H1 (cell line): ENCODE measurements around the gene ALAS1. TPM values are rescaled to one million over a fixed set of nuclear protein-coding genes. Genes with fewer than 3 reads are reported as not detected.

Experiments used
- CTCF ChIA-PET: fragments of 300-600 bp; sonication (Branson Sonifier 250); formaldehyde crosslinking; loops from one replicate; lab custom pipeline; 2021; ENCODE audit not compliant: partially characterized antibody; lab: Charles Lee
- POLR2A ChIA-PET: fragments of 300-600 bp; sonication (Branson Sonifier 250); formaldehyde crosslinking; loops from one replicate; lab custom pipeline; 2021; ENCODE audit warnings: inconsistent platforms; ENCODE audit not compliant: partially characterized antibody; lab: Charles Lee
- DNase-seq, 2 experiments: peaks; one replicate each; pipeline versions ENCODE4 v3.0.0 to v3.0.0-alpha.2; 2010 to 2022; ENCODE audit warnings: low spot score in 2 of 2, low read depth in 1 of 2, mixed read lengths in 1 of 2
- FAIRE-seq: peaks from 2 replicates; lab custom pipeline; 2011; peaks lifted over from hg19 to GRCh38; lab: Jason Lieb, UNC
- H2AFZ ChIP-seq: 2 replicates; pipeline ENCODE4 v1.8.1; 2012; ENCODE audit warnings: low read length, inconsistent platforms
- H2AK5ac ChIP-seq: 2 replicates; pipeline ENCODE4 v1.6.1; 2013; ENCODE audit warnings: low read depth, low read length
- H2BK120ac ChIP-seq: replicated peaks from 2 replicates; pipeline ENCODE3; 2013; ENCODE audit warnings: low read depth, low read length, inconsistent platforms
- H2BK12ac ChIP-seq: 2 replicates; pipeline ENCODE4 v1.6.1; 2013; ENCODE audit warnings: low read depth, low read length
- H2BK15ac ChIP-seq: 2 replicates; pipeline ENCODE4 v1.6.1; 2013; ENCODE audit warnings: low read length
- H2BK20ac ChIP-seq: 2 replicates; pipeline ENCODE4 v1.6.1; 2013; ENCODE audit warnings: low read length
- H2BK5ac ChIP-seq: 2 replicates; pipeline ENCODE4 v1.6.1; 2013; ENCODE audit warnings: low read depth, low read length
- H3K14ac ChIP-seq: 2 replicates; pipeline ENCODE4 v1.6.1; 2013; ENCODE audit warnings: inconsistent platforms; ENCODE audit not compliant: insufficient read length
- H3K18ac ChIP-seq: 2 replicates; pipeline ENCODE4 v1.6.1; 2013; ENCODE audit warnings: low read length; ENCODE audit errors: extremely low read depth
- H3K23ac ChIP-seq: 2 replicates; pipeline ENCODE4 v1.6.1; 2013; ENCODE audit warnings: inconsistent platforms; ENCODE audit not compliant: insufficient read length
- H3K23me2 ChIP-seq: 2 replicates; pipeline ENCODE4 v1.6.1; 2013; ENCODE audit warnings: low read depth, low read length
- H3K27ac ChIP-seq: 2 replicates; pipeline ENCODE4 v1.6.1; 2011; ENCODE audit warnings: low read depth, low read length, inconsistent platforms
- H3K27me3 ChIP-seq, 4 experiments: replicated peaks in 1 of 4; 1 replicate in 1 of 4; 2 replicates in 3 of 4; pipeline versions ENCODE4 v1.6.1 to v1.8.1; 2011 to 2013; ENCODE audit warnings: low read length in 3 of 4, mild to moderate bottlenecking in 3 of 4, inconsistent platforms in 2 of 4, mixed read lengths in 2 of 4, moderate library complexity in 1 of 4; ENCODE audit not compliant: control insufficient read depth in 3 of 4, insufficient read depth in 3 of 4; ENCODE audit errors: extremely low read depth in 1 of 4
- H3K36me3 ChIP-seq, 4 experiments: 2 replicates each; pipeline versions ENCODE4 v1.6.1 to v1.8.1; 2011 to 2013; ENCODE audit warnings: mild to moderate bottlenecking in 4 of 4, low read length in 3 of 4, moderate library complexity in 2 of 4, control low read depth in 1 of 4, inconsistent platforms in 1 of 4; ENCODE audit not compliant: insufficient read depth in 4 of 4, control insufficient read depth in 2 of 4
- H3K4ac ChIP-seq: replicated peaks from 2 replicates; pipeline ENCODE3; 2013; ENCODE audit warnings: low read length, low read depth, mixed read lengths, inconsistent platforms; ENCODE audit not compliant: insufficient read length
- H3K4me1 ChIP-seq, 4 experiments: replicated peaks in 1 of 4; 1 replicate in 1 of 4; 2 replicates in 3 of 4; pipeline versions ENCODE4 v1.6.1 to v1.8.1; 2011 to 2013; ENCODE audit warnings: low read length in 3 of 4, inconsistent platforms in 2 of 4, mixed read lengths in 1 of 4; ENCODE audit not compliant: insufficient read depth in 4 of 4, control insufficient read depth in 3 of 4
- H3K4me2 ChIP-seq, 2 experiments: 2 replicates each; pipeline versions ENCODE4 v1.6.1 to v1.8.1; 2011 to 2013; ENCODE audit warnings: low read depth in 2 of 2, low read length in 2 of 2, control low read depth in 1 of 2, inconsistent platforms in 1 of 2, mild to moderate bottlenecking in 1 of 2; ENCODE audit not compliant: insufficient read depth in 1 of 2
- H3K4me3 ChIP-seq, 4 experiments: fragments of 200-600, 300-600 bp in 1 of 4; sonication (generic), shearing (Covaris generic), sonication (Bioruptor Twin) in 1 of 4; 2 replicates each; pipeline versions ENCODE4 v1.5.1 to v1.8.1; 2011 to 2016; ENCODE audit warnings: low read length in 4 of 4, low read depth in 3 of 4, control low read depth in 2 of 4, inconsistent platforms in 2 of 4, mild to moderate bottlenecking in 2 of 4, mixed read lengths in 1 of 4, moderate library complexity in 1 of 4; ENCODE audit not compliant: insufficient read depth in 2 of 4; ENCODE audit errors: extremely low read depth in 1 of 4
- H3K56ac ChIP-seq: replicated peaks from 2 replicates; pipeline ENCODE3; 2013; ENCODE audit warnings: low read depth, mild to moderate bottlenecking, mixed read lengths, low read length, inconsistent platforms; ENCODE audit not compliant: insufficient read length
- H3K79me1 ChIP-seq: 2 replicates; pipeline ENCODE4 v1.6.1; 2013; ENCODE audit warnings: low read depth, low read length, control low read depth
- H3K79me2 ChIP-seq, 2 experiments: 2 replicates each; pipeline versions ENCODE4 v1.6.1 to v1.8.1; 2012 to 2013; ENCODE audit warnings: low read length in 2 of 2, mild to moderate bottlenecking in 2 of 2, inconsistent platforms in 1 of 2; ENCODE audit not compliant: insufficient read depth in 2 of 2, control insufficient read depth in 1 of 2
- H3K9ac ChIP-seq, 4 experiments: replicated peaks in 1 of 4; 1 replicate in 1 of 4; 2 replicates in 3 of 4; pipeline versions ENCODE4 v1.6.1 to v1.8.1; 2011 to 2013; ENCODE audit warnings: low read depth in 3 of 4, low read length in 3 of 4, control low read depth in 2 of 4, mild to moderate bottlenecking in 2 of 4, moderate library complexity in 2 of 4, inconsistent platforms in 1 of 4; ENCODE audit errors: extremely low read depth in 1 of 4
- H3K9me3 ChIP-seq, 2 experiments: 2 replicates each; pipeline versions ENCODE4 v1.6.1 to v1.8.1; 2012 to 2013; ENCODE audit warnings: mild to moderate bottlenecking in 2 of 2, moderate library complexity in 2 of 2, control low read depth in 1 of 2, inconsistent platforms in 1 of 2, low read depth in 1 of 2, low read length in 1 of 2, mixed read lengths in 1 of 2; ENCODE audit not compliant: insufficient read depth in 2 of 2
- H4K20me1 ChIP-seq, 2 experiments: replicated peaks in 1 of 2; 2 replicates each; pipeline versions ENCODE3 to v1.8.1; 2011 to 2013; ENCODE audit warnings: inconsistent platforms in 2 of 2, low read length in 2 of 2, mild to moderate bottlenecking in 1 of 2; ENCODE audit not compliant: insufficient read depth in 2 of 2, control insufficient read depth in 1 of 2
- H4K5ac ChIP-seq: 2 replicates; pipeline ENCODE4 v1.6.1; 2013; ENCODE audit warnings: low read length, low read depth, mixed read lengths, inconsistent platforms; ENCODE audit not compliant: insufficient read length
- H4K8ac ChIP-seq: 2 replicates; pipeline ENCODE4 v1.8.0; 2013; ENCODE audit warnings: mild to moderate bottlenecking, moderate library complexity, low read length, inconsistent platforms; ENCODE audit not compliant: insufficient read depth; ENCODE audit errors: extremely low read depth
- H4K91ac ChIP-seq: replicated peaks from 2 replicates; pipeline ENCODE3; 2013; ENCODE audit warnings: low read length, mixed read lengths, inconsistent platforms; ENCODE audit not compliant: insufficient read length
- FOSL1 ChIP-seq: IDR thresholded peaks from 2 replicates; pipeline ENCODE4 v1.6.1; 2011; ENCODE audit warnings: mild to moderate bottlenecking, low read depth, low read length, moderate library complexity; ENCODE audit not compliant: insufficient read depth
- RBBP5 ChIP-seq: IDR thresholded peaks from 2 replicates; pipeline ENCODE4 v1.7.1; 2012; ENCODE audit warnings: low read depth, mild to moderate bottlenecking, inconsistent platforms, low read length, moderate library complexity, borderline replicate concordance
- WGBS, 2 experiments: shearing (Covaris generic) in 1 of 2; methylation state at CpG; one replicate each; pipeline versions ENCODE4 v1.1.6 to v1.1.7; 2013 to 2015; ENCODE audit warnings: low lambda C conversion rate in 2 of 2, mixed read lengths in 2 of 2, inconsistent platforms in 1 of 2, low coverage in 1 of 2, missing lambda C conversion rate in 1 of 2; ENCODE audit not compliant: insufficient replicate concordance in 2 of 2, insufficient coverage in 1 of 2, insufficient read length in 1 of 2; ENCODE audit errors: extremely low coverage in 1 of 2, missing lambda C conversion rate in 1 of 2; 5-methylcytosine and 5-hydroxymethylcytosine counted together
- polyA plus RNA-seq, 7 experiments: library from polyadenylated mRNA; depleted of rRNA in 3 of 7; stranded (reverse) in 5 of 7; unstranded in 2 of 7; fragments of >200 nt in 5 of 7; fragments of 200-250 nt in 2 of 7; gene quantifications; 1 replicate in 5 of 7; 2 replicates in 1 of 7; 4 replicates in 1 of 7; pipeline versions ENCODE4 v1.2.1 to v1.2.3, GENCODE V29; 2011 to 2013; ENCODE audit warnings: missing spikeins in 2 of 7, mixed read lengths in 2 of 7
- total RNA-seq: library from RNA; stranded (reverse); fragmentation: NEBNext Ultra II Directional; extraction: Animal tissue kit (Norgen Biotek cat#: 25700); gene quantifications from 2 replicates; pipeline ENCODE4 v1.2.1, GENCODE V29; 2021

ALAS1 gene
- total and polyA plus RNA-seq, 2 of the 8 experiments (the other 6 are each of a cell fraction or from before 2014, with no cell fraction given) = 45.9 to 84.4 TPM

DNA sequence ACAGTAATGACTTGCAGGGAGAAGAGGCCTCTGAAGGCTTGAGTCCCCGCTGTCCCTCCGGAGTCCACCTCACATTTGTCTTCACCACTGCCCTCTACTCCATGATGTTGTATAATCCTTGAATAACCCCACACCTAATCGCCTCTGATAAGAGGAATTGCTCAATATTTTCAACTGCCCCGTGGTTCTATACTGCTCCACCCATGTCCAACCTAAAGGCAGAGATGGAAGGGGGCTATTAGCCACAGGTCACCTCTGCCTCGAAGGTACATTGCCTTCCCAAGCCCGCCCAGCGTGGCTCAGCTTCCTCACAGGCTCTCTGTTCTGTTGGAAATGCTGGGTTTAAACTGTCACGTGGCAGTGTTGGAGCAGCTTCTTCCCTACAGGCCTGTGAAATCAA, 15.0 kb downstream of the ALAS1 start:
- Histone ChIP-seq H3K79me2 (no peaks in the 10 kb centered on the region), H3K18ac (no peak overlapping the region), H3K23ac (no peak overlapping the region), H4K8ac (no peak overlapping the region), H2BK20ac (no peak overlapping the region), H3K56ac (no peak overlapping the region), H4K20me1 (peaks cover 0 to 7% of the 10 kb centered on the region in 2 experiments), H4K5ac (no peak overlapping the region), H2AFZ (no peak overlapping the region), H3K27ac (no peak overlapping the region), H2BK15ac (no peak overlapping the region), H2BK12ac (no peak overlapping the region), H3K4me3 (no peak overlapping the region), H3K4me2 (no peak overlapping the region), H3K36me3 (peaks cover 18 to 72% (median 58%) of the 10 kb centered on the region in 4 experiments; a peak in 7 of 8 replicates), H3K14ac (no peak overlapping the region), H3K9ac (no peak overlapping the region), H2BK5ac (no peak overlapping the region), H2AK5ac (no peak overlapping the region), H3K9me3 (no peaks in the 10 kb centered on the region), H3K79me1 (no peaks in the 10 kb centered on the region), H3K4ac (no peak overlapping the region), H3K27me3 (no peaks in the 10 kb centered on the region), H3K4me1 (no peaks in the 10 kb centered on the region; a peak in 1 of 7 replicates), H4K91ac (no peak overlapping the region), H3K23me2 (no peaks in the 10 kb centered on the region), H2BK120ac (no peak overlapping the region)
- no peak for DNase-seq
- POLR2A ChIA-PET = interaction anchor here (0.7 to 0.9 kb wide), 2 partner anchors 36 to 66 kb away, joined by 3 to 4 read pairs; no protein-coding TSS in a partner anchor
- FAIRE-seq = no peak
- CTCF ChIA-PET = interaction anchor here (1.3 to 20.4 kb wide), 3 partner anchors 8 to 22 kb away, joined by 4 to 336 read pairs (median 52); partner anchors contain the start of genes TLR9 and TWF2
- WGBS, 2 experiments = 74% methylated on average over 8 of the region's 8 CpGs; no CpG with 5 or more reads in 1 of the 2 experiments
- no peak for TF ChIP-seq RBBP5
- no peak for TF ChIP-seq FOSL1
